Raji (cell line): ENCODE data around the gene TMEM259.
A peak's percentile ranks its signal among the peaks of the same experiment; 100 is the strongest.

Experiments used
- POLR2A ChIP-seq: IDR thresholded peaks from 2 replicates; pipeline ENCODE4 v1.6.1; 2011; ENCODE audit warnings: low read depth, low read length, control low read depth; ENCODE audit not compliant: insufficient read depth

TMEM259 gene

GRCh38 chr19:1062387-1063029 is 41.6 kb upstream of the TMEM259 start:
- TF ChIP-seq POLR2A: 0 out of 2 replicates have a peak, but pooled peaks have one; percentile 3

- TF ChIP-seq POLR2A: 0 out of 2 replicates have a peak, but pooled peaks have one; percentile 5
These were observed 41.1 kb upstream of the TMEM259 start for GRCh38 chr19:1061987-1062386.

- no peak for TF ChIP-seq POLR2A
These were observed 39.8 kb upstream of the TMEM259 start for GRCh38 chr19:1060689-1061088.

GRCh38 chr19:1058112-1058511 is 37.2 kb upstream of the TMEM259 start:
- TF ChIP-seq POLR2A: no peak

- no peak for TF ChIP-seq POLR2A
These were observed 36.4 kb upstream of the TMEM259 start for GRCh38 chr19:1057176-1057855.

GRCh38 chr19:1055886-1056620 is 35.1 kb upstream of the TMEM259 start:
- no peak for TF ChIP-seq POLR2A

GRCh38 chr19:1055028-1055425 is 34.1 kb upstream of the TMEM259 start:
- TF ChIP-seq POLR2A: no peak

- TF ChIP-seq POLR2A: no peak
These were observed 33.4 kb upstream of the TMEM259 start for GRCh38 chr19:1054102-1055027.

GRCh38 chr19:1053176-1054101 is 32.5 kb upstream of the TMEM259 start:
- no peak for TF ChIP-seq POLR2A

- no peak for TF ChIP-seq POLR2A
These were observed 31.5 kb upstream of the TMEM259 start for GRCh38 chr19:1052349-1052975.

GRCh38 chr19:1051791-1052190 is 30.9 kb upstream of the TMEM259 start:
- no peak for TF ChIP-seq POLR2A

- TF ChIP-seq POLR2A: no peak
These were observed 30.3 kb upstream of the TMEM259 start for GRCh38 chr19:1050989-1051788.

GRCh38 chr19:1049800-1050199 is 28.9 kb upstream of the TMEM259 start:
- TF ChIP-seq POLR2A: no peak
